ENCODE measurements around the gene PRKCZ.

PRKCZ gene

GRCh38 chr1:2210084-2210653 lies 160.0 kb downstream of the PRKCZ start:
- DNase-seq (ENCODE audit: low read depth), result no peak

GRCh38 chr1:2210786-2211185 lies 160.6 kb downstream of the PRKCZ start:
- DNase-seq (ENCODE audit: low read depth), result no peak

- no peak for DNase-seq (ENCODE audit: low read depth)
Measured at GRCh38 chr1:2212274-2212531, 162.0 kb downstream of the PRKCZ start.

GRCh38 chr1:2212532-2213491 lies 162.6 kb downstream of the PRKCZ start:
- peak; percentile 90 for DNase-seq (ENCODE audit: low read depth)

- DNase-seq (ENCODE audit: low read depth), result peak; percentile 65
Measured at GRCh38 chr1:2213576-2214505, 163.6 kb downstream of the PRKCZ start.

GRCh38 chr1:2214541-2215241 lies 164.5 kb downstream of the PRKCZ start:
- no peak for DNase-seq (ENCODE audit: low read depth)

GRCh38 chr1:2215329-2215728 lies 165.1 kb downstream of the PRKCZ start:
- no peak for DNase-seq (ENCODE audit: low read depth)

- DNase-seq (ENCODE audit: low read depth), result no peak
Measured at GRCh38 chr1:2215909-2216766, 165.9 kb downstream of the PRKCZ start.

GRCh38 chr1:2216767-2217058 lies 166.5 kb downstream of the PRKCZ start:
- no peak for DNase-seq (ENCODE audit: low read depth)

- DNase-seq (ENCODE audit: low read depth), result no peak
Measured at GRCh38 chr1:2221271-2221670, 171.1 kb downstream of the PRKCZ start.

GRCh38 chr1:2224170-2224584 lies 174.0 kb downstream of the PRKCZ start:
- no peak for DNase-seq (ENCODE audit: low read depth)

- DNase-seq (ENCODE audit: low read depth), result no peak
Measured at GRCh38 chr1:2224631-2225428, 174.6 kb downstream of the PRKCZ start.

- DNase-seq (ENCODE audit: low read depth), result no peak
Measured at GRCh38 chr1:2226525-2227345, 176.5 kb downstream of the PRKCZ start.

GRCh38 chr1:2227346-2228156 lies 177.3 kb downstream of the PRKCZ start:
- peak; percentile 58 for DNase-seq (ENCODE audit: low read depth)

GRCh38 chr1:2228157-2228594 lies 178.0 kb downstream of the PRKCZ start, which contains the start of gene SKI:
Gene SKI (plus strand): TSS chr1:2228319. CDS start chr1:2228767, 448 bp downstream.
- DNase-seq (ENCODE audit: low read depth), result no peak

- no peak for DNase-seq (ENCODE audit: low read depth)
Measured at GRCh38 chr1:2228694-2229036, 178.5 kb downstream of the PRKCZ start.

GRCh38 chr1:2229037-2229864 lies 179.0 kb downstream of the PRKCZ start:
- no peak for DNase-seq (ENCODE audit: low read depth)
